ENCODE measurements around the gene MLLT3. TPM values are rescaled to one million over a fixed set of nuclear protein-coding genes. Genes with fewer than 3 reads are reported as not detected.

The MLLT3 gene
- total RNA-seq, 4 donors from 2014 or later = 4.0 to 6.4 (median 4.5) TPM

DNA sequence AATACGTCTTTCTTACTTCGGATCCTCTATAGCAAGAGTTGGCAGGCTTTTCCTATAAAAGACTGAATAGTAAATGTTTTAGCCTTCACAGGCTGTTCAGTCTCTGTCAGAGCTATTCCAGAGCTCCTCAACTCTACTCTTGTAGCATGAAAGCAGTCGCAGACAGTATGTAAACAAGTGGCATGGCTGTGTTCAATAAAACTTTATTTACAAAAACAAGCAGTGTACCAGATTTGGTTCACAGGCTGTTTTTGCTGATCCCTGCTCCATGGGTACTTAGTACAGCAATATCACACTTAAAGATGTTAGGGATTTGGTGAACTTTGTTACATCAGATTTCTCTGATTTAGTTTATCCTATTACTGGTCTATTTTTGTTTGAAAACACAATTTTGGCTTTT, 235.2 kb downstream of the MLLT3 start:
- no peaks in the 10 kb centered on the region for H3K9me3 ChIP-seq
- intact Hi-C loops (cut with DNase I; ENCODE audit: low total_unique reads) (no loop called here), in situ Hi-C loops (cut with MboI; ENCODE audit: low sequenced_read_pairs in 4 of 4) (no loop called here)
- no peak for DNase-seq
- H3K36me3 ChIP-seq = no peaks in the 10 kb centered on the region
- H3K4me3 ChIP-seq = no peak overlapping the region
- ATAC-seq = no peak
- no peaks in the 10 kb centered on the region for H3K27me3 ChIP-seq
- H3K27ac ChIP-seq = no peak overlapping the region
- peaks cover 8% of the 10 kb centered on the region in 2 donors for H3K4me1 ChIP-seq
- TF ChIP-seq, protein P1, sequence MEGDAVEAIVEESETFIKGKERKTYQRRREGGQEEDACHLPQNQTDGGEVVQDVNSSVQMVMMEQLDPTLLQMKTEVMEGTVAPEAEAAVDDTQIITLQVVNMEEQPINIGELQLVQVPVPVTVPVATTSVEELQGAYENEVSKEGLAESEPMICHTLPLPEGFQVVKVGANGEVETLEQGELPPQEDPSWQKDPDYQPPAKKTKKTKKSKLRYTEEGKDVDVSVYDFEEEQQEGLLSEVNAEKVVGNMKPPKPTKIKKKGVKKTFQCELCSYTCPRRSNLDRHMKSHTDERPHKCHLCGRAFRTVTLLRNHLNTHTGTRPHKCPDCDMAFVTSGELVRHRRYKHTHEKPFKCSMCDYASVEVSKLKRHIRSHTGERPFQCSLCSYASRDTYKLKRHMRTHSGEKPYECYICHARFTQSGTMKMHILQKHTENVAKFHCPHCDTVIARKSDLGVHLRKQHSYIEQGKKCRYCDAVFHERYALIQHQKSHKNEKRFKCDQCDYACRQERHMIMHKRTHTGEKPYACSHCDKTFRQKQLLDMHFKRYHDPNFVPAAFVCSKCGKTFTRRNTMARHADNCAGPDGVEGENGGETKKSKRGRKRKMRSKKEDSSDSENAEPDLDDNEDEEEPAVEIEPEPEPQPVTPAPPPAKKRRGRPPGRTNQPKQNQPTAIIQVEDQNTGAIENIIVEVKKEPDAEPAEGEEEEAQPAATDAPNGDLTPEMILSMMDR (IDR thresholded peaks at IDR 0.05 in 4 of 5, conservative IDR thresholded peaks at IDR 0.05 in 1 of 5) = no peak
- no peak for TF ChIP-seq POLR2A (IDR thresholded peaks at IDR 0.05)

DNA sequence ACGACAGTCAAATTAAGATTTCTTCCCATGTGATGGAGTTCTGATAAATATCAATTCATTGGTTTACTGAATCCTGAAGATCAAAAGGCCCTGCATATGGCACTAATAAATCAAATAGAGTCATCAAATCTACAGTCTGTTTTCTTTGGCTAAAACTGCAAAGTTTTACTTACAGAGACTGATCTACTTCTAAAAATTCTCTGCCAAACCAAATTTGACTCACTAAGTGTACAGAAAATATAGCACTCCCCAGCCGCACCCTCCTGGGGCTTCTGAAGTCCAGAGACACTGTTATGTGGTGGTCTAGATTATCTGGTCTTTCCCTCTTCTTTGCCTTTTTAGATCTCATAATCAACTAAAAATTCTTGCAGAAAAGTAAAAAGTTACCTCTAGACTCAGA, 237.7 kb downstream of the MLLT3 start:
- H3K4me1 ChIP-seq = peaks cover 11% of the 10 kb centered on the region in 2 donors
- ATAC-seq (no peak), DNase-seq (no peak)
- no peaks in the 10 kb centered on the region for H3K9me3 ChIP-seq
- H3K36me3 ChIP-seq = no peaks in the 10 kb centered on the region
- H3K27ac ChIP-seq = no peak overlapping the region
- in situ Hi-C loops (cut with MboI; ENCODE audit: low sequenced_read_pairs in 4 of 4) = no loop called here
- H3K4me3 ChIP-seq = no peak overlapping the region
- TF ChIP-seq, protein P1 (IDR thresholded peaks at IDR 0.05 in 4 of 5, conservative IDR thresholded peaks at IDR 0.05 in 1 of 5) = no peak
- no peak for TF ChIP-seq POLR2A (IDR thresholded peaks at IDR 0.05)
- intact Hi-C loops (cut with DNase I; ENCODE audit: low total_unique reads) = no loop called here
- no peaks in the 10 kb centered on the region for H3K27me3 ChIP-seq

DNA sequence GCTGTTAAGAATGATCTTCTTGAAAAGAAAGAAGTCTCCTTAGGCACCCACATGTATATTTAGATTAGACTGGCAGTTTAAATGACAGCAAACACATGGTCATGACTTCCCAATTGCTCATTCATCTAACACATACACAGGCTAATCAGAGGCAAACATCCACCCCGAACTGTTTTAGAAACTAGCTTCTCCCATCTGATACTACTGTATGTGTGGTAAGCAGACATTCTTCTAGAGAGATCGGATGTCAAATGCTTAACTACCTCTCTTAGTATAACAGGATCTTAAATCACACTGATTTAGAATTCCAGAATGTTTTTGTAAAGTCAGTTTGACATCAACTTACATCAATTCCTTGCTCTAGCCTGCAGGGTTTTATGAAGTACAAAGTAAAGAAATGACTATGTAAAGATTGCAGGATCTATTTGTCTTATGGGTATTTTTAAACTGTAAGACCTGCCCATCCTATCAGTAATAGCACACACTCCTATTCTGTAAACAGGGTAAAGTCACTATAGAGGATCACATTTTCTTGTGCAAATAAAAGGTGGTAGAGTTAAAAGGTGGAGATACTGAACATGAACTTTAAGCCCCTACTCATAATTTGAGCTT, 239.7 kb downstream of the MLLT3 start:
- Histone ChIP-seq H3K27ac (no peak overlapping the region), H3K9me3 (no peaks in the 10 kb centered on the region), H3K4me1 (peaks cover 11% of the 10 kb centered on the region in 2 donors), H3K4me3 (no peak overlapping the region), H3K27me3 (no peaks in the 10 kb centered on the region), H3K36me3 (no peaks in the 10 kb centered on the region)
- in situ Hi-C loops (cut with MboI; ENCODE audit: low sequenced_read_pairs in 4 of 4) (no loop called here), intact Hi-C loops (cut with DNase I; ENCODE audit: low total_unique reads) (no loop called here)
- DNase-seq (no peak), ATAC-seq (no peak)
- no peak for TF ChIP-seq POLR2A (IDR thresholded peaks at IDR 0.05)
- TF ChIP-seq, protein P1 (IDR thresholded peaks at IDR 0.05 in 4 of 5, conservative IDR thresholded peaks at IDR 0.05 in 1 of 5) = no peak

DNA sequence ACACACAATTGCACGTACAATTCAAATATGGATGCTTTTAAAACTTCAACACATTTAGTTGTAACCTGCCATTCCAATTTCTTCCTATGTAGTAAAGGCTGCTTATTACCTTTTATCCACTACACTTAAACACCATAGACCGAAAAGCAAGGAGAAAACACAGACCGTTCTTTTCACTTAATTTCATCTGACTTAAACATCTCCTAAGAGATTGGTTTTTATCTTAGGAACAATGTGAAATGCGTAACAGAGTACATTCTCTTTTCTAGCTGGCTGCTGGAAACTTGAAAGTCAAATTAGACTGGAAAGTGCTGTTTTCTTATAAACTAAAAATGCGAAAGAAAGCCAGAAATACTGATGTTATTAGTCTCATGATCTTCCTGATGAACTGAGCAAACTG, 241.8 kb downstream of the MLLT3 start:
- intact Hi-C loops (cut with DNase I; ENCODE audit: low total_unique reads) = no loop called here
- DNase-seq = no peak
- no peak for TF ChIP-seq POLR2A (IDR thresholded peaks at IDR 0.05)
- TF ChIP-seq, protein P1 (IDR thresholded peaks at IDR 0.05 in 4 of 5, conservative IDR thresholded peaks at IDR 0.05 in 1 of 5) = no peak
- H3K27ac ChIP-seq = no peak overlapping the region
- H3K36me3 ChIP-seq = no peaks in the 10 kb centered on the region
- no peak overlapping the region for H3K4me3 ChIP-seq
- no peak for ATAC-seq
- H3K9me3 ChIP-seq = no peaks in the 10 kb centered on the region
- no peaks in the 10 kb centered on the region for H3K27me3 ChIP-seq
- in situ Hi-C loops (cut with MboI; ENCODE audit: low sequenced_read_pairs in 4 of 4) = no loop called here
- peaks cover 11% of the 10 kb centered on the region in 2 donors for H3K4me1 ChIP-seq

DNA sequence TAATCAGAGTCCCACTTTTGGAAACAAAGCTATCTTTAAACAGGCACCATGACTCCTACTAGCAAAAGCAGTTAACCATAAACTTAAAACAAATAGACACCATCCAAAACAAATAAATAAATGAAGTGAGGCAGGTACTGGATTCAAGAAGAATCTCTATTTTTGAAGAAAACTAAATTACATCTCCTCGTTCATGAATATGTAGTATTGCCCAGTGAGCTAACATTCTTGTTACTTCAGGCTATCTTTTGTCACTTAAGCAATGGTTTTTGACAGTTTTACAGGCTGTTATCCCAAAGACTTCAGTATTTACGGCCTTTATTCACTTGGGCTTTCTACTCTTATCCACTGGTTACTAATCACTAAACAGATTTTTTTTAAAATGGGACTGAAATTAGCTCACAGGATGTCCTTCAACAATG, 242.5 kb downstream of the MLLT3 start:
- ATAC-seq (no peak), DNase-seq (no peak)
- Histone ChIP-seq H3K4me3 (no peak overlapping the region), H3K36me3 (no peaks in the 10 kb centered on the region), H3K27ac (no peak overlapping the region), H3K9me3 (no peaks in the 10 kb centered on the region), H3K27me3 (no peaks in the 10 kb centered on the region), H3K4me1 (peaks cover 11% of the 10 kb centered on the region in 2 donors)
- in situ Hi-C loops (cut with MboI; ENCODE audit: low sequenced_read_pairs in 4 of 4) = no loop called here
- no peak for TF ChIP-seq POLR2A (IDR thresholded peaks at IDR 0.05)
- TF ChIP-seq, protein P1 (IDR thresholded peaks at IDR 0.05 in 4 of 5, conservative IDR thresholded peaks at IDR 0.05 in 1 of 5) = no peak
- intact Hi-C loops (cut with DNase I; ENCODE audit: low total_unique reads) = no loop called here
